Measurements from ENCODE around the gene GJC2. TPM values are rescaled to one million over a fixed set of nuclear protein-coding genes. Genes with fewer than 3 reads are reported as not detected.

The GJC2 gene
- total RNA-seq, 1 experiment from 2014 or later = 1.6 TPM

DNA sequence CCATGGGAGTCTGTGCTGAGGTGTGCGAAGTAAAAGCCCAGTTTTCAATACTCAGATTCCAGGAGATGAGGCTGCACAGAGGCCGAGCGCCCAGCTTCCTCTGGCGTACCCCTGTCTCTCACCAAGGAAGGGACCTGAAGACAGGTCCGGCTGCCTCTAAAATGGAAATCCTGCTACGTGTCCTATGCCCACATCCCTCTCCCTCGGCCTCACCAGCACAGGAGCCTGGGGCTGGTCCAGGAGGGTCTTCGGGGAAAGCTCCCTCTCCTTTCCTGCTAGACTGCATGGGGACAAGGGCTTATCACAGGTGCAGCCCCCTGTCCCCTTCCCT lies 41.0 kb upstream of the GJC2 start:
- Mint-ChIP-seq H3K27me3 (ENCODE audit: low read depth) (peaks cover 16% of the 10 kb centered on the region), H3K27ac (peak overlapping the region in 2 of 3 experiments; percentile 31 to 90; a peak in 2 of 7 replicates), H3K4me1 (peaks cover 20 to 22% of the 10 kb centered on the region in 2 experiments), H3K36me3 (ENCODE audit: insufficient read depth in 1 of 3, low read depth in 3 of 3) (peaks cover 15 to 19% (median 16%) of the 10 kb centered on the region in 3 experiments; a peak in 6 of 7 replicates), H3K9me3 (no peaks in the 10 kb centered on the region), H3K4me3 (peak overlapping the region; percentile 88 to 95)
- no peak for DNase-seq
- TF ChIP-seq, protein P1, sequence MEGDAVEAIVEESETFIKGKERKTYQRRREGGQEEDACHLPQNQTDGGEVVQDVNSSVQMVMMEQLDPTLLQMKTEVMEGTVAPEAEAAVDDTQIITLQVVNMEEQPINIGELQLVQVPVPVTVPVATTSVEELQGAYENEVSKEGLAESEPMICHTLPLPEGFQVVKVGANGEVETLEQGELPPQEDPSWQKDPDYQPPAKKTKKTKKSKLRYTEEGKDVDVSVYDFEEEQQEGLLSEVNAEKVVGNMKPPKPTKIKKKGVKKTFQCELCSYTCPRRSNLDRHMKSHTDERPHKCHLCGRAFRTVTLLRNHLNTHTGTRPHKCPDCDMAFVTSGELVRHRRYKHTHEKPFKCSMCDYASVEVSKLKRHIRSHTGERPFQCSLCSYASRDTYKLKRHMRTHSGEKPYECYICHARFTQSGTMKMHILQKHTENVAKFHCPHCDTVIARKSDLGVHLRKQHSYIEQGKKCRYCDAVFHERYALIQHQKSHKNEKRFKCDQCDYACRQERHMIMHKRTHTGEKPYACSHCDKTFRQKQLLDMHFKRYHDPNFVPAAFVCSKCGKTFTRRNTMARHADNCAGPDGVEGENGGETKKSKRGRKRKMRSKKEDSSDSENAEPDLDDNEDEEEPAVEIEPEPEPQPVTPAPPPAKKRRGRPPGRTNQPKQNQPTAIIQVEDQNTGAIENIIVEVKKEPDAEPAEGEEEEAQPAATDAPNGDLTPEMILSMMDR (conservative IDR thresholded peaks at IDR 0.05) = no peak
- no peak overlapping the region for H4K5ac ChIP-seq (ENCODE audit: insufficient read length, low read depth, low read length)
- no peak overlapping the region for H2BK5ac ChIP-seq (ENCODE audit: insufficient read length, low read length)
- H3T11ph ChIP-seq (ENCODE audit: low read length) = no peak overlapping the region
- H3K9me3 ChIP-seq (ENCODE audit: control insufficient read depth, low read depth, low read length) = no peaks in the 10 kb centered on the region
- H3K18ac ChIP-seq (ENCODE audit: insufficient read length, low read depth, low read length) = peak overlapping the region; percentile 86
- no peak overlapping the region for H2BK20ac ChIP-seq (ENCODE audit: low read depth, low read length, poor library complexity, severe bottlenecking)
- no peak overlapping the region for H3K23ac ChIP-seq (ENCODE audit: insufficient read length, low read depth, low read length)
- no peaks in the 10 kb centered on the region for H3K79me2 ChIP-seq (ENCODE audit: insufficient read depth, low read length)
- H2BK120ac ChIP-seq (ENCODE audit: low read depth, low read length, poor library complexity, severe bottlenecking) = no peak overlapping the region
- no peak overlapping the region for H4K8ac ChIP-seq (replicated peaks; ENCODE audit: insufficient read length, low read depth, low read length)
- H2AK5ac ChIP-seq (ENCODE audit: insufficient read length, low read length) = no peak overlapping the region
- no peak overlapping the region for H4K91ac ChIP-seq (ENCODE audit: insufficient read length, low read depth, low read length)
- no CpG with 5 or more reads among the region's 8 CpGs for WGBS (ENCODE audit: extremely low coverage, insufficient read length, low lambda C conversion rate)
- no peaks in the 10 kb centered on the region for H4K20me1 ChIP-seq (ENCODE audit: control insufficient read depth, insufficient read depth, insufficient read length)
- H3K4ac ChIP-seq (ENCODE audit: low read depth, low read length) = no peak overlapping the region
- peak overlapping the region; percentile 1 for H3K56ac ChIP-seq (ENCODE audit: insufficient read length, low read depth, low read length)
- no peak overlapping the region for H2AFZ ChIP-seq (ENCODE audit: low read length)
- no peaks in the 10 kb centered on the region for H3K4me1 ChIP-seq (ENCODE audit: insufficient read depth, low read length)
- H2BK15ac ChIP-seq (ENCODE audit: low read depth, low read length) = no peak overlapping the region
- peak overlapping the region; percentile 92 for H3K14ac ChIP-seq (ENCODE audit: insufficient read depth, low read length)
- H3K9ac ChIP-seq (ENCODE audit: extremely low read depth, insufficient read length, low read length) = peak overlapping the region; percentile 84
- H2BK12ac ChIP-seq (ENCODE audit: insufficient read length, low read depth, low read length) = no peak overlapping the region
- H3K79me1 ChIP-seq (ENCODE audit: insufficient read depth, low read depth, low read length, poor library complexity, severe bottlenecking) = peaks cover 3% of the 10 kb centered on the region
- H3K27ac ChIP-seq (ENCODE audit: insufficient read length, low read depth, low read length) = no peak overlapping the region
- no peaks in the 10 kb centered on the region for H3K27me3 ChIP-seq (ENCODE audit: insufficient read depth, low read length)
- peaks cover 10% of the 10 kb centered on the region for H3K23me2 ChIP-seq (ENCODE audit: insufficient read length, low read depth, low read length, poor library complexity, severe bottlenecking)
- H3K4me2 ChIP-seq (ENCODE audit: insufficient read depth, insufficient read length, low read length) = peak overlapping the region; percentile 87

All from H9 (cell line).